ENCODE data around the gene ESYT2. TPM values are rescaled to one million over a fixed set of nuclear protein-coding genes. Genes with fewer than 3 reads are reported as not detected.

The ESYT2 gene
- polyA plus RNA-seq, 1 of the 3 experiments (the other 2 are of a cell fraction), result 34.2 TPM

DNA sequence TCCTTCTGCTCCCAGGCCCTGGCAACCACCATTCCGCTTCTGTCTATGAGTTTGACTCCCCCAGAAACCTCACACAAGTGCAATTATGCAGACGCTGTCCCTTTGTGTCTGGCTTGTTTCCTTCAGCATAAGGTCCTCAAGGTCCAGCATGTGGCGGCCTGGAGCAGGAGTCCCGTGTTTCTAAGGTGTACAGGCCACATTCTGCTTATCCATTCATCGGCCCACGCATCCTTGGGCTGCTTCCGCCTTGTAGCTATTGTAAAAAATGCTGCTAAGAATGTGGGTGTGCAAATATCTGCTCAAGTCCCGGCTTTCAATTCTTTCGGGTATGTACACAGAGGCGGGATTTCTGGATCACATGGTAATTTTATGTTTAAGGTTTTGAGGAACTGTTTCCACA is 38.2 kb downstream of the ESYT2 start:
- ChIA-PET POLR2A (no interaction called here), CTCF (no interaction called here)
- Histone ChIP-seq H3F3A (replicated peaks; ENCODE audit: insufficient read depth) (peaks cover 3% of the 10 kb centered on the region), H3K27me3 (ENCODE audit: insufficient read depth) (no peaks in the 10 kb centered on the region), H3K9ac (no peak overlapping the region), H3K4me3 (ENCODE audit: low read depth in 2 of 2, low read length in 1 of 2) (no peak overlapping the region), H3K4me1 (ENCODE audit: control insufficient read depth in 1 of 2, insufficient read depth in 2 of 2, low read depth in 1 of 2, low read length in 1 of 2) (no peaks in the 10 kb centered on the region), H4K20me1 (ENCODE audit: insufficient read depth) (no peaks in the 10 kb centered on the region), H3K27ac (ENCODE audit: low read depth in 2 of 2, low read length in 1 of 2) (no peak overlapping the region), H2AFZ (ENCODE audit: low read depth) (no peak overlapping the region), H3K36me3 (replicated peaks in 1 of 2; ENCODE audit: control insufficient read depth in 1 of 2, insufficient read depth in 2 of 2, low read length in 1 of 2) (peaks cover 50 to 72% of the 10 kb centered on the region in 2 experiments), H3K9me3 (no peaks in the 10 kb centered on the region), H3K79me2 (ENCODE audit: insufficient read depth) (0 out of 2 replicates have a peak, but pooled peaks cover 3% of the 10 kb centered on the region), H3K9me2 (no peaks in the 10 kb centered on the region), H3K4me2 (no peak overlapping the region)
- TF ChIP-seq CHD2 (IDR thresholded peaks at IDR 0.05; ENCODE audit: low read length, partially characterized antibody), result no peak
- no peak for TF ChIP-seq MXI1 (IDR thresholded peaks at IDR 0.05; ENCODE audit: low read depth, low read length)
- no peak for TF ChIP-seq MEF2A (IDR thresholded peaks at IDR 0.05; ENCODE audit: borderline replicate concordance, low read depth)
- no peak for TF ChIP-seq TEAD4 (IDR thresholded peaks at IDR 0.05; ENCODE audit: borderline replicate concordance, insufficient read depth)
- TF ChIP-seq JUND (IDR thresholded peaks at IDR 0.05), result no peak
- no peak for TF ChIP-seq FOXJ3 (CRISPR knock-in tag; IDR thresholded peaks at IDR 0.05)
- 94% methylated on average over 10 of the region's 10 CpGs for WGBS (ENCODE audit: low lambda C conversion rate)
- DNase-seq, result no peak

DNA sequence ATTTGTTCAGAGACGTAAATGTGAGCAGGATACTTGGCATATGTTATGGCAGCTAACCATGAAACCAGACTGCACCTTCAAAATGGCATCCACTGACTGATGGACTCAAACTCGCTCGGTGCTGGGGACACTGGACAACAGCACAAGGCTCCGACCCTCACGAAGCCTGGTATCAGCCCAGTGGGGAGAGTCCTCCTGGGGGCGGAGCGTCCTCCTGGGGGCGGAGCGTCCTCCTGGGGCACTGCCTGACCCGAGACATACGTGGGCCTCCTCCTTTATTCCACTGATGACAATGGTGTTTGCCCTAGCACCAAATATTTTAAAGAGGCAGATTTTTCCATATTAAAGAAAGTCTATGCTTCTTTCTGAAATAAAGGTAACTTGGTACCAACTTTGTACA is 39.5 kb downstream of the ESYT2 start:
- WGBS (ENCODE audit: low lambda C conversion rate), result 97% methylated on average over 11 of the region's 11 CpGs
- Histone ChIP-seq H3K4me2 (no peak overlapping the region), H3K27ac (ENCODE audit: low read depth in 2 of 2, low read length in 1 of 2) (no peak overlapping the region), H2AFZ (ENCODE audit: low read depth) (no peak overlapping the region), H3F3A (replicated peaks; ENCODE audit: insufficient read depth) (peaks cover 3% of the 10 kb centered on the region), H3K9me2 (no peaks in the 10 kb centered on the region), H3K9ac (no peak overlapping the region), H3K9me3 (no peaks in the 10 kb centered on the region), H3K4me3 (ENCODE audit: low read depth in 2 of 2, low read length in 1 of 2) (no peak overlapping the region), H3K36me3 (replicated peaks in 1 of 2; ENCODE audit: control insufficient read depth in 1 of 2, insufficient read depth in 2 of 2, low read length in 1 of 2) (peaks cover 45 to 73% of the 10 kb centered on the region in 2 experiments), H3K27me3 (ENCODE audit: insufficient read depth) (no peaks in the 10 kb centered on the region), H4K20me1 (ENCODE audit: insufficient read depth) (no peaks in the 10 kb centered on the region), H3K79me2 (ENCODE audit: insufficient read depth) (no peaks in the 10 kb centered on the region), H3K4me1 (ENCODE audit: control insufficient read depth in 1 of 2, insufficient read depth in 2 of 2, low read depth in 1 of 2, low read length in 1 of 2) (no peaks in the 10 kb centered on the region)
- ChIA-PET POLR2A (no interaction called here), CTCF (no interaction called here)
- DNase-seq, result no peak
- TF ChIP-seq, protein P1, sequence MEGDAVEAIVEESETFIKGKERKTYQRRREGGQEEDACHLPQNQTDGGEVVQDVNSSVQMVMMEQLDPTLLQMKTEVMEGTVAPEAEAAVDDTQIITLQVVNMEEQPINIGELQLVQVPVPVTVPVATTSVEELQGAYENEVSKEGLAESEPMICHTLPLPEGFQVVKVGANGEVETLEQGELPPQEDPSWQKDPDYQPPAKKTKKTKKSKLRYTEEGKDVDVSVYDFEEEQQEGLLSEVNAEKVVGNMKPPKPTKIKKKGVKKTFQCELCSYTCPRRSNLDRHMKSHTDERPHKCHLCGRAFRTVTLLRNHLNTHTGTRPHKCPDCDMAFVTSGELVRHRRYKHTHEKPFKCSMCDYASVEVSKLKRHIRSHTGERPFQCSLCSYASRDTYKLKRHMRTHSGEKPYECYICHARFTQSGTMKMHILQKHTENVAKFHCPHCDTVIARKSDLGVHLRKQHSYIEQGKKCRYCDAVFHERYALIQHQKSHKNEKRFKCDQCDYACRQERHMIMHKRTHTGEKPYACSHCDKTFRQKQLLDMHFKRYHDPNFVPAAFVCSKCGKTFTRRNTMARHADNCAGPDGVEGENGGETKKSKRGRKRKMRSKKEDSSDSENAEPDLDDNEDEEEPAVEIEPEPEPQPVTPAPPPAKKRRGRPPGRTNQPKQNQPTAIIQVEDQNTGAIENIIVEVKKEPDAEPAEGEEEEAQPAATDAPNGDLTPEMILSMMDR (IDR thresholded peaks at IDR 0.05), result no peak
- no peak for TF ChIP-seq TEAD4 (IDR thresholded peaks at IDR 0.05; ENCODE audit: borderline replicate concordance, insufficient read depth)
- no peak for TF ChIP-seq RXRA (IDR thresholded peaks at IDR 0.05; ENCODE audit: borderline replicate concordance, low read depth)
- TF ChIP-seq, protein P2, sequence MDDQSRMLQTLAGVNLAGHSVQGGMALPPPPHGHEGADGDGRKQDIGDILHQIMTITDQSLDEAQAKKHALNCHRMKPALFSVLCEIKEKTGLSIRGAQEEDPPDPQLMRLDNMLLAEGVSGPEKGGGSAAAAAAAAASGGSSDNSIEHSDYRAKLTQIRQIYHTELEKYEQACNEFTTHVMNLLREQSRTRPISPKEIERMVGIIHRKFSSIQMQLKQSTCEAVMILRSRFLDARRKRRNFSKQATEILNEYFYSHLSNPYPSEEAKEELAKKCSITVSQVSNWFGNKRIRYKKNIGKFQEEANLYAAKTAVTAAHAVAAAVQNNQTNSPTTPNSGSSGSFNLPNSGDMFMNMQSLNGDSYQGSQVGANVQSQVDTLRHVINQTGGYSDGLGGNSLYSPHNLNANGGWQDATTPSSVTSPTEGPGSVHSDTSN (IDR thresholded peaks at IDR 0.05), result no peak
- TF ChIP-seq, protein P3, sequence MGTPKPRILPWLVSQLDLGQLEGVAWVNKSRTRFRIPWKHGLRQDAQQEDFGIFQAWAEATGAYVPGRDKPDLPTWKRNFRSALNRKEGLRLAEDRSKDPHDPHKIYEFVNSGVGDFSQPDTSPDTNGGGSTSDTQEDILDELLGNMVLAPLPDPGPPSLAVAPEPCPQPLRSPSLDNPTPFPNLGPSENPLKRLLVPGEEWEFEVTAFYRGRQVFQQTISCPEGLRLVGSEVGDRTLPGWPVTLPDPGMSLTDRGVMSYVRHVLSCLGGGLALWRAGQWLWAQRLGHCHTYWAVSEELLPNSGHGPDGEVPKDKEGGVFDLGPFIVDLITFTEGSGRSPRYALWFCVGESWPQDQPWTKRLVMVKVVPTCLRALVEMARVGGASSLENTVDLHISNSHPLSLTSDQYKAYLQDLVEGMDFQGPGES (IDR thresholded peaks at IDR 0.05; ENCODE audit: low read depth, low read length), result no peak
- TF ChIP-seq RAD21 (IDR thresholded peaks at IDR 0.05; ENCODE audit: low read length), result no peak
- TF ChIP-seq FOXM1 (IDR thresholded peaks at IDR 0.05; ENCODE audit: low read depth), result no peak
- no peak for TF ChIP-seq FOXJ3 (CRISPR knock-in tag; IDR thresholded peaks at IDR 0.05)
- no peak for TF ChIP-seq GABPA (IDR thresholded peaks at IDR 0.05; ENCODE audit: low read depth)
- TF ChIP-seq GATA2 (CRISPR knock-in tag; IDR thresholded peaks at IDR 0.05), result no peak
- TF ChIP-seq, protein P4, sequence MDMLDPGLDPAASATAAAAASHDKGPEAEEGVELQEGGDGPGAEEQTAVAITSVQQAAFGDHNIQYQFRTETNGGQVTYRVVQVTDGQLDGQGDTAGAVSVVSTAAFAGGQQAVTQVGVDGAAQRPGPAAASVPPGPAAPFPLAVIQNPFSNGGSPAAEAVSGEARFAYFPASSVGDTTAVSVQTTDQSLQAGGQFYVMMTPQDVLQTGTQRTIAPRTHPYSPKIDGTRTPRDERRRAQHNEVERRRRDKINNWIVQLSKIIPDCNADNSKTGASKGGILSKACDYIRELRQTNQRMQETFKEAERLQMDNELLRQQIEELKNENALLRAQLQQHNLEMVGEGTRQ (IDR thresholded peaks at IDR 0.05; ENCODE audit: borderline replicate concordance, low read depth, low read length), result no peak
- TF ChIP-seq, protein P5, sequence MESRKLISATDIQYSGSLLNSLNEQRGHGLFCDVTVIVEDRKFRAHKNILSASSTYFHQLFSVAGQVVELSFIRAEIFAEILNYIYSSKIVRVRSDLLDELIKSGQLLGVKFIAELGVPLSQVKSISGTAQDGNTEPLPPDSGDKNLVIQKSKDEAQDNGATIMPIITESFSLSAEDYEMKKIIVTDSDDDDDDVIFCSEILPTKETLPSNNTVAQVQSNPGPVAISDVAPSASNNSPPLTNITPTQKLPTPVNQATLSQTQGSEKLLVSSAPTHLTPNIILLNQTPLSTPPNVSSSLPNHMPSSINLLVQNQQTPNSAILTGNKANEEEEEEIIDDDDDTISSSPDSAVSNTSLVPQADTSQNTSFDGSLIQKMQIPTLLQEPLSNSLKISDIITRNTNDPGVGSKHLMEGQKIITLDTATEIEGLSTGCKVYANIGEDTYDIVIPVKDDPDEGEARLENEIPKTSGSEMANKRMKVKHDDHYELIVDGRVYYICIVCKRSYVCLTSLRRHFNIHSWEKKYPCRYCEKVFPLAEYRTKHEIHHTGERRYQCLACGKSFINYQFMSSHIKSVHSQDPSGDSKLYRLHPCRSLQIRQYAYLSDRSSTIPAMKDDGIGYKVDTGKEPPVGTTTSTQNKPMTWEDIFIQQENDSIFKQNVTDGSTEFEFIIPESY (IDR thresholded peaks at IDR 0.05; ENCODE audit: borderline replicate concordance, low read depth), result no peak
- TF ChIP-seq TAF1 (IDR thresholded peaks at IDR 0.05; ENCODE audit: borderline replicate concordance, low read depth, low read length), result no peak
- no peak for TF ChIP-seq NRF1 (IDR thresholded peaks at IDR 0.05; ENCODE audit: low read depth, low read length)
- no peak for TF ChIP-seq RFX5 (IDR thresholded peaks at IDR 0.05; ENCODE audit: low read length)
- no peak for TF ChIP-seq TCF12 (IDR thresholded peaks at IDR 0.05)
- TF ChIP-seq SIN3A (IDR thresholded peaks at IDR 0.05; ENCODE audit: borderline replicate concordance, low read depth, low read length), result no peak

Measured in SK-N-SH (cell line).